Upper lobe of left lung (tissue), 4 donors: Measurements from ENCODE around the gene UBD.

Experiments
- CTCF ChIP-seq, 6 experiments: fragments of 450-650 bp in 4 of 6; fragments of 200-600 bp in 2 of 6; sonication (generic) in 2 of 6; IDR thresholded peaks; one replicate each; pipeline ENCODE4 v1.5.1; 2016 to 2019; ENCODE audit warnings: antibody characterized with exemption in 6 of 6
- EP300 ChIP-seq, 4 donors: sonication (generic); formaldehyde crosslinking; IDR thresholded peaks; one replicate each; pipeline ENCODE4 v1.5.1; 2017; ENCODE audit warnings: antibody characterized with exemption in 4 of 4, control low read depth in 2 of 4
- POLR2A ChIP-seq, 4 donors: fragments of 450-650 bp; IDR thresholded peaks; one replicate each; pipeline ENCODE4 v1.5.1; 2016 to 2017; ENCODE audit warnings: antibody characterized with exemption in 4 of 4, mild to moderate bottlenecking in 2 of 4
- POLR2AphosphoS5 ChIP-seq, 2 donors: sonication (generic); formaldehyde crosslinking; IDR thresholded peaks; one replicate each; pipeline ENCODE4 v1.5.1; 2017; ENCODE audit warnings: antibody characterized with exemption in 2 of 2

DNA sequence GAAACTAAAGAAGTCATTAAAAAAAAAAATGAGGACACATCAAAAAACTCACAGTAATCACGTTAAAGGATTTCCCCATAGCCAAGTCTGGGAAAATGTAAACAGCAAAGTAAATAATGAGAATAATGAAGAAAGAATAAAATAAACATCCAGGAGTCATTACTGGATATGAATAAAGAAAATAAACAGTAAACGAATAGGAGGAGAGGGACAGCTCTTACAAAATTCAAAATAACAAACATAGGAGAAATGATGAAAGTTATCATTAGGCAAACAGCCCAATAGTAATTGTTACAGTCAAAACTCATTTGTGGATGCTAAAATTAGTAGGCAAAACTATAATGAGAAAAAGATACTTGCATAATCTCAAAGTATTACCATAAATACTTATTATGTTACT lies 8.0 kb upstream of the UBD start:
- no peak for TF ChIP-seq POLR2A (IDR thresholded peaks at IDR 0.05)
- no peak for TF ChIP-seq CTCF (IDR thresholded peaks at IDR 0.05)
- no peak for TF ChIP-seq POLR2AphosphoS5 (IDR thresholded peaks at IDR 0.05)
- no peak for TF ChIP-seq EP300 (IDR thresholded peaks at IDR 0.05)
